ENCODE results near the gene ADNP. TPM values are rescaled to one million over a fixed set of nuclear protein-coding genes. Genes with fewer than 3 reads are reported as not detected.

ADNP gene
- polyA plus RNA-seq, 1 donor (not counting 4 experiments of a cell fraction or from before 2014, with no cell fraction given) = 29.3 TPM

- no peaks in the 10 kb centered on the region for H3K79me2 ChIP-seq (ENCODE audit: control insufficient read depth, insufficient read depth, low read length)
- no peak overlapping the region for H3K27ac ChIP-seq (ENCODE audit: control insufficient read depth, insufficient read depth, low read length)
- H2AFZ ChIP-seq (ENCODE audit: control insufficient read depth, low read length) = no peak overlapping the region
- H3K4me3 ChIP-seq (ENCODE audit: control insufficient read depth in 2 of 3, extremely low read depth in 1 of 3, insufficient read depth in 2 of 3, low read depth in 1 of 3, low read length in 3 of 3) = no peak overlapping the region
- no peaks in the 10 kb centered on the region for H3K9me1 ChIP-seq (ENCODE audit: control insufficient read depth, extremely low read depth, insufficient read depth, low read length)
- TF ChIP-seq CTCF (optimal IDR thresholded peaks at IDR 0.05 in 1 of 3, IDR thresholded peaks at IDR 0.05 in 1 of 3, conservative IDR thresholded peaks at IDR 0.05 in 1 of 3; ENCODE audit: extremely low read depth in 1 of 3, insufficient read depth in 2 of 3, low read length in 3 of 3) = no peak
- dilution Hi-C loops (cut with MboI; ENCODE audit: extremely low pct_ligation_motif_present, low sequenced_read_pairs) = no loop called here
- no peaks in the 10 kb centered on the region for H4K20me1 ChIP-seq (ENCODE audit: control insufficient read depth, extremely low read depth, insufficient read depth, low read length)
- no peaks in the 10 kb centered on the region for H3K27me3 ChIP-seq (ENCODE audit: control insufficient read depth, extremely low read depth, insufficient read depth, low read length)
- no peaks in the 10 kb centered on the region for H3K36me3 ChIP-seq (ENCODE audit: control insufficient read depth in 2 of 2, extremely low read depth in 1 of 2, insufficient read depth in 2 of 2, low read length in 2 of 2)
- no peak for DNase-seq (ENCODE audit: low read depth, low spot score)
- H3K4me2 ChIP-seq (ENCODE audit: control insufficient read depth, extremely low read depth, insufficient read depth, low read depth, low read length) = peak overlapping the region; percentile 10
- no peak for FAIRE-seq
- H3K9me3 ChIP-seq (ENCODE audit: control insufficient read depth, low read depth, low read length) = no peaks in the 10 kb centered on the region
- H3K4me1 ChIP-seq (ENCODE audit: control insufficient read depth, extremely low read depth, insufficient read depth, low read length) = peaks cover 15% of the 10 kb centered on the region
- no peak overlapping the region for H3K9ac ChIP-seq (ENCODE audit: control insufficient read depth, extremely low read depth, insufficient read depth, low read length)
Measured at GRCh38 chr20:50854506-50855249, 76.6 kb downstream of the ADNP start.

- Histone ChIP-seq H3K9me3 (ENCODE audit: control insufficient read depth, low read depth, low read length) (no peaks in the 10 kb centered on the region), H3K27ac (ENCODE audit: control insufficient read depth, insufficient read depth, low read length) (no peak overlapping the region), H3K79me2 (ENCODE audit: control insufficient read depth, insufficient read depth, low read length) (no peaks in the 10 kb centered on the region), H3K9ac (ENCODE audit: control insufficient read depth, extremely low read depth, insufficient read depth, low read length) (no peak overlapping the region), H3K27me3 (ENCODE audit: control insufficient read depth, extremely low read depth, insufficient read depth, low read length) (no peaks in the 10 kb centered on the region), H3K9me1 (ENCODE audit: control insufficient read depth, extremely low read depth, insufficient read depth, low read length) (no peaks in the 10 kb centered on the region), H3K4me2 (ENCODE audit: control insufficient read depth, extremely low read depth, insufficient read depth, low read depth, low read length) (no peak overlapping the region), H3K36me3 (ENCODE audit: control insufficient read depth in 2 of 2, extremely low read depth in 1 of 2, insufficient read depth in 2 of 2, low read length in 2 of 2) (no peaks in the 10 kb centered on the region), H2AFZ (ENCODE audit: control insufficient read depth, low read length) (no peak overlapping the region), H3K4me1 (ENCODE audit: control insufficient read depth, extremely low read depth, insufficient read depth, low read length) (peaks cover 36% of the 10 kb centered on the region), H4K20me1 (ENCODE audit: control insufficient read depth, extremely low read depth, insufficient read depth, low read length) (no peaks in the 10 kb centered on the region), H3K4me3 (ENCODE audit: control insufficient read depth in 2 of 3, extremely low read depth in 1 of 3, insufficient read depth in 2 of 3, low read depth in 1 of 3, low read length in 3 of 3) (no peak overlapping the region)
- DNase-seq (ENCODE audit: low read depth, low spot score) (no peak), FAIRE-seq (no peak)
- TF ChIP-seq EZH2 (IDR thresholded peaks at IDR 0.05; ENCODE audit: low read length) = no peak
- TF ChIP-seq CTCF (optimal IDR thresholded peaks at IDR 0.05 in 1 of 3, IDR thresholded peaks at IDR 0.05 in 1 of 3, conservative IDR thresholded peaks at IDR 0.05 in 1 of 3; ENCODE audit: extremely low read depth in 1 of 3, insufficient read depth in 2 of 3, low read length in 3 of 3) = no peak
- dilution Hi-C loops (cut with MboI; ENCODE audit: extremely low pct_ligation_motif_present, low sequenced_read_pairs) = no loop called here
Measured at GRCh38 chr20:50852085-50852484, 79.2 kb downstream of the ADNP start.
